NCI-H460 (cell line): ENCODE measurements around the gene BET1L. TPM values are rescaled to one million over a fixed set of nuclear protein-coding genes. Genes with fewer than 3 reads are reported as not detected.
"Not testable (repeated sequence)": the region's sequence is repeated elsewhere in the genome, so short reads cannot be mapped to it uniquely, and the experiment has no call there.

ENCODE experiments used
- DNase-seq: peaks from one replicate; pipeline ENCODE4 v3.0.0-alpha.2; 2016; ENCODE audit warnings: low read depth; ENCODE audit errors: extremely low read depth
- small RNA-seq, 2 experiments: library from RNA; depleted of rRNA; stranded (forward); fragments of <200 nt; gene quantifications; one replicate each; pipeline ENCODE3, GENCODE V24; 2014
- total RNA-seq: library from RNA; depleted of rRNA; stranded (reverse); fragments of >200 nt; shearing (Covaris generic); gene quantifications from 2 replicates; pipeline ENCODE4 v1.2.3, GENCODE V29; 2014; rRNA removed

The BET1L gene
- total RNA-seq, 1 experiment from 2014 or later = 16.5 TPM

GRCh38 chr11:199004-199581 lies 8.1 kb downstream of the BET1L start:
- no peak for DNase-seq

- DNase-seq = no peak
Observed at GRCh38 chr11:198236-198806, 8.9 kb downstream of the BET1L start.

- no peak for DNase-seq
Observed at GRCh38 chr11:197741-198235, 9.4 kb downstream of the BET1L start.

- no peak for DNase-seq
Observed at GRCh38 chr11:196786-197731, 10.1 kb downstream of the BET1L start.

- not testable (repeated sequence) for DNase-seq
Observed at GRCh38 chr11:193481-193880, 13.7 kb downstream of the BET1L start.

GRCh38 chr11:192674-193128 lies 14.5 kb downstream of the BET1L start, which contains the start of gene SCGB1C1:
Gene SCGB1C1, plus strand, starts transcription at chr11:193078. Its CDS starts 22 bp downstream, at chr11:193100.
- not testable (repeated sequence) for DNase-seq

- not testable (repeated sequence) for DNase-seq
Observed at GRCh38 chr11:191490-192478, 15.4 kb downstream of the BET1L start.

- not testable (repeated sequence) for DNase-seq
Observed at GRCh38 chr11:190546-190945, 16.7 kb downstream of the BET1L start.

GRCh38 chr11:189843-190311 lies 17.3 kb downstream of the BET1L start:
- not testable (repeated sequence) for DNase-seq

- DNase-seq = not testable (repeated sequence)
Observed at GRCh38 chr11:189200-189783, 17.9 kb downstream of the BET1L start.

GRCh38 chr11:180242-180641 lies 27.0 kb downstream of the BET1L start:
- DNase-seq = not testable (repeated sequence)

Small RNA genes lying within 50 kb of the gene (small RNA-seq; reads per million reads assigned to genes)
- 0 reads per million in 2 experiments for gene RNU6-447P

Other genes starting within 250 kb of the BET1L start
- not detected in 2 replicates for gene SCGB1C1, start 14.3 kb downstream of the BET1L start, total RNA-seq
- gene RIC8A, start 309 bp upstream of the BET1L start, total RNA-seq = 53.9 and 82.0 TPM in 2 replicates
- gene SIRT3, start 28.9 kb upstream of the BET1L start, total RNA-seq = 9.8 and 11.0 TPM in 2 replicates
- gene PSMD13, start 29.6 kb upstream of the BET1L start, total RNA-seq = 69.9 and 72.8 TPM in 2 replicates
- not detected in 2 replicates for gene NLRP6, start 71.0 kb upstream of the BET1L start, total RNA-seq
- gene PGGHG, start 81.7 kb upstream of the BET1L start, total RNA-seq = 12.7 and 13.4 TPM in 2 replicates
- not detected in 2 replicates for gene IFITM5, start 92.1 kb upstream of the BET1L start, total RNA-seq
- 44.7 and 71.8 TPM in 2 replicates for gene IFITM2, start 100.4 kb upstream of the BET1L start, total RNA-seq
- 2.2 and 4.5 TPM in 2 replicates for gene IFITM1, start 106.6 kb upstream of the BET1L start, total RNA-seq
- 161 and 191 TPM in 2 replicates for gene IFITM3, start 113.5 kb upstream of the BET1L start, total RNA-seq
- 8.1 and 8.6 TPM in 2 replicates for gene B4GALNT4, start 162.1 kb upstream of the BET1L start, total RNA-seq
- 27.0 and 27.7 TPM in 2 replicates for gene PKP3, start 186.8 kb upstream of the BET1L start, total RNA-seq
- gene SIGIRR, start 207.6 kb upstream of the BET1L start, total RNA-seq = 17.5 and 24.3 TPM in 2 replicates
- gene ANO9, start 234.6 kb upstream of the BET1L start, total RNA-seq = 0.12 TPM in 1 of 2 replicates, not detected in the other
- gene PTDSS2, start 242.9 kb upstream of the BET1L start, total RNA-seq = 19.6 and 23.7 TPM in 2 replicates